AG09309 (cell line): ENCODE results near the gene PDLIM5.
A peak's percentile ranks its signal among the peaks of the same experiment; 100 is the strongest.

Source experiments
- DNase-seq: peaks from one replicate; pipeline ENCODE4 v3.0.0-alpha.2; 2010; ENCODE audit warnings: low read depth
- H3K4me3 ChIP-seq: 2 replicates; pipeline ENCODE4 v1.5.1; 2011; ENCODE audit warnings: mild to moderate bottlenecking, low read depth, low read length, moderate library complexity; ENCODE audit not compliant: control insufficient read depth
- TF ChIP-seq, protein P1 (sequence below): IDR thresholded peaks from 2 replicates; pipeline ENCODE4 v1.5.1; 2011; ENCODE audit warnings: mild to moderate bottlenecking, low read depth, low read length, inconsistent platforms; ENCODE audit not compliant: insufficient read depth, control insufficient read depth; ENCODE audit errors: missing control alignments

PDLIM5 gene

DNA sequence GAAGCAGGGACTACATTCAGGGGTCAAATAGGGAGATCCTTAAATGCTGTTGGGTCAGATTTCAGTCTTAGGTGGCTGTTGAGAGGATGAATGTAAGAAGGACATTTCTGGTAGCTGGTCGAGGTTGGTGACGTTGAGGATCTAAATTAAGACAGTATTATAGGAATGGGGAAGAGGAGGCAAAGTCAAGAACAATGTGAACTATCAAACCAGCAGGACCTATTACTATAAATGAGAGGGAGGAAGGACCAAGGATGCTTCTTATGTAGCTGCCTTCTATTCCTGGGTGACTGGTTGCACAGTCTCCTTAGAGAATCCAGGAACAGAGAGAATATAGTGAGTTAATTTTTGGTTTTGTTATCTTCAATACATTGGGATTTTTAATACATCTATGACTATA is 187.6 kb downstream of the PDLIM5 start:
- H3K4me3 ChIP-seq = no peak overlapping the region
- DNase-seq = no peak
- TF ChIP-seq, protein P1, sequence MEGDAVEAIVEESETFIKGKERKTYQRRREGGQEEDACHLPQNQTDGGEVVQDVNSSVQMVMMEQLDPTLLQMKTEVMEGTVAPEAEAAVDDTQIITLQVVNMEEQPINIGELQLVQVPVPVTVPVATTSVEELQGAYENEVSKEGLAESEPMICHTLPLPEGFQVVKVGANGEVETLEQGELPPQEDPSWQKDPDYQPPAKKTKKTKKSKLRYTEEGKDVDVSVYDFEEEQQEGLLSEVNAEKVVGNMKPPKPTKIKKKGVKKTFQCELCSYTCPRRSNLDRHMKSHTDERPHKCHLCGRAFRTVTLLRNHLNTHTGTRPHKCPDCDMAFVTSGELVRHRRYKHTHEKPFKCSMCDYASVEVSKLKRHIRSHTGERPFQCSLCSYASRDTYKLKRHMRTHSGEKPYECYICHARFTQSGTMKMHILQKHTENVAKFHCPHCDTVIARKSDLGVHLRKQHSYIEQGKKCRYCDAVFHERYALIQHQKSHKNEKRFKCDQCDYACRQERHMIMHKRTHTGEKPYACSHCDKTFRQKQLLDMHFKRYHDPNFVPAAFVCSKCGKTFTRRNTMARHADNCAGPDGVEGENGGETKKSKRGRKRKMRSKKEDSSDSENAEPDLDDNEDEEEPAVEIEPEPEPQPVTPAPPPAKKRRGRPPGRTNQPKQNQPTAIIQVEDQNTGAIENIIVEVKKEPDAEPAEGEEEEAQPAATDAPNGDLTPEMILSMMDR = no peak

DNA sequence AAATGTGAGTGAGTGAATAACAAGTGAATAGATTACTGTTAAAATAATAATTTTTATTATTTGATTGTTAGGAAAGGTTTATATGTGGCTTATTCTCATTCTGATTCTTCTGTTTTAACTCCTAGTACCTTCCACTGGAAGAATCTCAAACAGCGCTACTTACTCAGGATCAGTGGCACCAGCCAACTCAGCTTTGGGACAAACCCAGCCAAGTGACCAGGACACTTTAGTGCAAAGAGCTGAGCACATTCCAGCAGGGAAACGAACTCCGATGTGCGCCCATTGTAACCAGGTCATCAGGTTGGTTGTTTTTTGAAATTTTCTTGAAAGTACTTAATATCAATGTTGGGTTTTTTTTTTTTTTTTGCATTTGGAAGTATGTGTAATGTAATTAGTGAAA is 188.4 kb downstream of the PDLIM5 start:
- no peak for DNase-seq
- H3K4me3 ChIP-seq = no peak overlapping the region

DNA sequence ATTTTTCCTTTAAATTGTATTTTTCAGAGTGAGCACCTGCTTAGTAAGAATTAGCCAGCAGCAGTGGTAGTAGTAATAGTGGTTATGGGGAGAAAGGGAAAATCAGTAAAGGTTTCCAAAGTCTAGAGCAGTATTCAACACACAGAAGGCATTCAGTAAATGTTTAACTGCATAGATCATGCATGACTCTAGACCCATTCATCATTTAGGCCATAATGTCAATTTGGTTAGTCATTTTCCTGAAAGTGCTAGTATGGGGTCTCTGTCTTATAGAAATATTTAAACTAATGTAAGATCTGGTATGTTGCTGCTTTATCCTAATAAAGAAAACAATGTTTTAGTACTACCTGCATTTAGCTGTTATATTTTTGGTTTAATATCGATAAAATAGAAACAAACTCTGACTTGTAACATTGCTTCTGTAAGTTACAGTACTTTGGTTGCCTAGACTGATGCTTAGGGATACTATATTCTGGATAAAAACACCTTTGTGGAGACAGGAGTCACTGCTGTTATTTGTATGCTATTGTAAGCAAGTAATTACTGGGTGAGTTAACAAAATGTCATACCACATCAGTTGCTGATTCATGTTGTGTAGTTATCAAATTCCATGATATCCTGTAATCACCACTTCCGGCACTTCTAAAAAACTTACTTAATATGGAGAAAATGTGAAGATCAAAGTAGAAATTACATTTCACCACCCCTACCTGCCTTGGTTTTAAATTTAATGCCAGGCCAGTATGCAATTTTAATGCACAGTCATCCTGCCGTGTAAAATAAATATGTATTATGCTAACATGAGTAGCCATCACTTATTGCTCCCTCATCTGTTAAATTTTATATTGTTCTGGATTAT is 190.2 kb downstream of the PDLIM5 start:
- no peak overlapping the region for H3K4me3 ChIP-seq
- DNase-seq = peak; percentile 10
- TF ChIP-seq, protein P1 = no peak

More for the DNA sequence above, 188.4 kb downstream of the PDLIM5 start:
- TF ChIP-seq, protein P1 = no peak

DNA sequence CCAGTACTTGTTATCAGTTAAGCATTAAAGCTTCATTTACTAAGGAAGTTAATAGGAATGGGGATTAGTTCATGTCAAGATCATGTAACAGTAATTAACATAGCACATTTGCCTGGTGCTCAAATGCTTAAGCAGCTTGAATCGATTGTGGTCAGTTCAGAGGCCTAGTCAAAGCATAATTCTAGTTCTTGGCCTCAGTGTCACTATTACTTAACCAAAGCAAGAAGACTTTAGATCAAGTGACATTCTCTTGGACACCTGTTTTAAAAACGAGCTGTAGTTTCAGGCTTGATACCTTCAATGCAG is 190.8 kb downstream of the PDLIM5 start:
- no peak for DNase-seq
- TF ChIP-seq, protein P1 = no peak
- H3K4me3 ChIP-seq = no peak overlapping the region

DNA sequence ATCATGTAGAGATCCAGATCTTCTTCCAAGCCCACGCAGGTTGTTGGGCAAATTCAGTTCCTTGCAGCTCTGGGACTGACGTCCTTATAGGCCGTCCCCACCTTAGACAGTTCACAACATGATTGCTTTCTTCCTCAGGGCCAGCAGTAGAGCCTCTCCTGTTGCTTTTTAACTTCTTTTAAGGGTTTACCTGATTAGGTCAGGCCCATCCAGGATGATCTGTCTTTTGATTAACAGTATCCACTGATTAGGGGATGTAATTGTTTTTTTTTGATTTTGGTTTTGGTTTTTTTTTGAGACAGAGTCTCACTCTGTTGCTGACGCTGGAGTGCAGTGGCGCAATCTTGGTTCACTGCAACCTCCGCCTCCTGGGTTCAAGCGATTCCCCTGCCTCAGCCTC is 197.0 kb downstream of the PDLIM5 start:
- H3K4me3 ChIP-seq = no peak overlapping the region
- TF ChIP-seq, protein P1 = no peak
- DNase-seq = no peak

DNA sequence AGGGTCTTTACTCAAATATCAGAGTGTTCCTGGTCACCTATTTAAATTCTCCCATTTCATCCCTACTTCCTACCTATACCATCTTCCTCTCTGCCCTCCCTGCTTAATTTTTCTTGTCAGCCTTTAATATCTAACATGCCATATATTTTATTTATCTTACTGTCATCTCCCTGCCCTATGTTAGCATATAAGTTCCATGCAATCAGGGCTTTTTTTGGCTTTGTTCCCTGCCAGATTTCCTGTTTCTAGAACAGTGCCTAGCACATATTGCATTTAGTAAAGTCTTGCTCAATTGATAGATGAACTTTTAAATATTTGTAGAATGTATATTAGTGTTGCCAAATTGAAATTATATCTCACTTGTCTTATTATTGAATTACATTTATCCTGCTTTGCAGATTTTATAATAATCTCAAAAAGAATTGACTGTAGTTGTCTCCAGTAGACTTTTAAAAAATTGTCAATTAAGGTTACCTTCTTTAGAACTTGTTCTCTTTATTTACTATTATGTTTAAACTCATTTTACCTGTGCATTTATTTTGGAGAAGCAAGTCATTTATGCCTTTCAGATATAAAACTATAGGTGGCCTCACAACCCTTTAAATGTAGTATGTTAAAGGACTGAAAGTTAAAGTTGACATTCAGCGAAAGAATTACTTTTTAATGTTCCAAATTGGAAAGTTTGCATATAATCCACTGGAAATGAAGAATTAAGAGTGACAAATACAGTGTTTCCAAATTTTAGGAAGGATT is 197.8 kb downstream of the PDLIM5 start:
- no peak overlapping the region for H3K4me3 ChIP-seq
- no peak for DNase-seq
- TF ChIP-seq, protein P1 = no peak

DNA sequence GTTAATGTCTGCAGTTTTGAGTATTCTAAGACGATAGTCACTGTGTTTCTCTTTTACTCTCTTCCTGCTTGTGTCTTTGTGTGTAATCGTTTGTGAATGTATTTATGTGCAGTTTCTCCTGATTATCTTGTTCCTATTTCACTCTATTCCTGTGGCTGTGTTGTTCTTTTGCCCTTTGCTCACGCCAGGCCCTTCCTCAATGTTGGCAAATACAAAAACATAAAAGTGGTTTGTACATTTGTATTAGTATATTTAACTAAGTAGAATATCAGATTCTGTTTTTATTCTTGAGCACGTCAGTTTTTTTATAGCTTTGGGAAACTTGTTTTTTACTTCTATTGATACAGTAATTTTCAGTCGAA is 198.4 kb downstream of the PDLIM5 start:
- no peak for DNase-seq
- TF ChIP-seq, protein P1 = no peak
- H3K4me3 ChIP-seq = no peak overlapping the region
